NOMO-1 (cell line): ENCODE data around the gene CCDC85B.

ENCODE experiments used
- DNase-seq, 2 experiments: peaks; one replicate each; lab custom pipeline; 2025; ENCODE audit not compliant: unreplicated experiment in 2 of 2; lab: John Stamatoyannopoulos, UW

Gene CCDC85B

DNA sequence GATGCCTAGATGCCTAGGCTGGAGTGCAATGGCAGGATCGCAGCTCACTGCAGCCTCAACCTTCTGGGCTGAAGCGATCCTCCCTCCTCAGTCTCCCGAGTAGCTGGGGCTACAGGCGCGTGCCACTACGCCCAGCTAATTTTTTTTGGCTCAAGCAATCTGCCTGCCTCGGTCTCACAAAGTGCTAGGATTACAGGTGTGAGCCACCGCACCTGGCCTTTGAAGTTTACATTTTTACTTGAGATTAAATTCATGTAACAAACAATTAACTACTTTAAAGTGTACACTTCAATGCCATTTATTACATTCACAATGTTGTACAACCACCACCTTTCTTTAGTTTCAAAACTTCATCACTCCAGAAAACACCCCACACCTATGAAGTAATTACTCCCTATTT is 13.2 kb downstream of the CCDC85B start:
- no peak for DNase-seq

DNA sequence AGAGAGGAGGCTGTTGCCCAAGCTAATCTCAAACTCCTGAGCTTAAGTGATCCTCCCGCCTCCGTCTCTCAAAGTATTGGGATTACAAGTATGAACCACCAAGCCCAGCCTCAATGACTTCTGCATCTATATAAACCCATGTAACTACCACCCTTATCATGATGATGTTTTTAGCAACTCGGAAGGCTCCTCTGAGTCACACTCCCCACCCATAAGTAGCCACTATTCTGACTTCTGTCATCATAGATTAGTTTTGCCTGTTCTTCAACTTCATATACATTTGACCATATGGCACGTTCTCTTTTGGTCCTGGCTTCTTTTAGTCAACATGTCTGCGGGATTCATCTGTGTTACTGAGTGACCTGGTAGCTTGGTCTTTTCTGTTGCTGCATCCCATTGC is 16.1 kb downstream of the CCDC85B start:
- DNase-seq: no peak

DNA sequence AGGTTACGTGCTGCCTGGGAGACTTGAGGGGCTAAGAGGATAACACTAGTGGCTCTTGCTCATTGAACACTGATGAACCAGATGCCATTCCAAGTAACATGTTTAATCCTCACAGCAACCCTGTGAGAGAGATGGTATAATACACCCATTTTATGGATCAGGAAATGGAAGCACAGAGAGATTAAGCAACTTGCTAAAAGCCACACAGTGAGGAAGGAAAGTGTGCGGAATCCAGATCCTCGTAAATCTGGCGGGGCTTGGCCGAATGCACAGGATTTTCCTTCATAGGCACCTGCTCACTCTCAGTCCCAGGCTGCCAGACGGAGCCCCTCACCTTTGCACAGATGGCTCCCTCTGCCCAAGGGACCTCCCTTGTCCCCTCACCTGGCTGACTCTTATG is 17.4 kb downstream of the CCDC85B start:
- DNase-seq: no peak

DNA sequence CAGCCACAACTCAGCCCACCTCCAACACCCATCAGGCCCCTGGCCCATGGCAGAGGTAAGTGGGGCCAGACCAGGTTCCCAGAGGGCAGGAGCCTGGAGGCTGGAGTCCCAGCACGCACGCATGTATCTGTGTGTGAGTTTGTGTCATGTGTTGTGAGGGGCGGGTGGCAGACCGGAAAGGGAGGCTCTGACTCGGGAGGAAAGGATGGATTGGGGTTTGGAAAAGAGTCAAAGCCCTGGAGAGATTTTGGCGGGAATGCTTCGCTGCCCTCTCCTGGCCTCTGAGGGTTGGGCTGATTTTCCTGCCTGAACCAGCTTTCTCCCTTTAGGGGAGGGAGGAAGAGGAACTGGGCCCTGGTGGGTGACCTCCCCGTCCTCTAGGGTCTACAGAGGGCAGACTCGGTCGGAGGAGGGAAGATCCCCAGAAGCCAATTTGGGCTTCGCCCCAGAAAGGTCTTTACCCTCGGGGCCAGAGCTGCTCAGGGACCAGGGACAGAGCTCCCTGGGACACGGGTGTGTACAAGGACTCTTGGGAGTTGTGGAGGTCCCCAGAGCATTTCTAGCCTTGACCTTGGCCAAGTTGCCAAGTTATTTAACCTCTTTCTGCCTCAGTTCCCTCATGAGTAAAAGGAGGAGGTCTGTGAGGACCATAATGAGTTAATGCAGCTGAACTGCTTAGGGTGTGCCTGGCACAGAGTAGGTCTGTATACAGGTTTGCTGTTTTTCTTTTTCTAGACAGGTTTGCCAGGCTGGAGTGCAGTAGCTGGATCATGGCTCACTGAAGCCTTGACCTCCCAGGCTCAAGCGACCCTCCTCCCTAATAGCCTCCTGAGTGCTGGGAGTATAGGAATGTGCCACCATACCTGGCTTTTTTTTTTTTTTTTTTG is 21.5 kb downstream of the CCDC85B start:
- DNase-seq: no peak

DNA sequence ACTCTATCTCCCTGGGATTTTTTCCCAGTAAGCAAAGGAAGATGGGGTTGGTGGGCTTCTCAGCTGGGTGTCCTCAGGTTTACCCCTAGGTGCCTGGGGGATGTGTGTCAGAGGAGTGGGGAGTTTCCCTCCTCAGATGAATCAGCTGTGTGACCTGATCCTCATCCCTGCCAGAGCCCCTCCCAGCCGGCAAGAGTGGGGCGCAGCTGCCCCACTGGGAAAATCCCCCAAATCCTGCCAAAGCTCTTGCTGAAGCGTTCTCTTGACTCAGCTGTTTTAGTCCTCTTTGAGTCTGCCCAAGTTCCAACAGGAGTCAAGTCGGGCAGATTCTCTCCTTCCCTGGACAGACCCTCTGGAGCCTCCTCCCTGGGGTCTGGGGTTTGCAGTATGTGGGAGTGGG is 22.4 kb downstream of the CCDC85B start:
- no peak for DNase-seq

DNA sequence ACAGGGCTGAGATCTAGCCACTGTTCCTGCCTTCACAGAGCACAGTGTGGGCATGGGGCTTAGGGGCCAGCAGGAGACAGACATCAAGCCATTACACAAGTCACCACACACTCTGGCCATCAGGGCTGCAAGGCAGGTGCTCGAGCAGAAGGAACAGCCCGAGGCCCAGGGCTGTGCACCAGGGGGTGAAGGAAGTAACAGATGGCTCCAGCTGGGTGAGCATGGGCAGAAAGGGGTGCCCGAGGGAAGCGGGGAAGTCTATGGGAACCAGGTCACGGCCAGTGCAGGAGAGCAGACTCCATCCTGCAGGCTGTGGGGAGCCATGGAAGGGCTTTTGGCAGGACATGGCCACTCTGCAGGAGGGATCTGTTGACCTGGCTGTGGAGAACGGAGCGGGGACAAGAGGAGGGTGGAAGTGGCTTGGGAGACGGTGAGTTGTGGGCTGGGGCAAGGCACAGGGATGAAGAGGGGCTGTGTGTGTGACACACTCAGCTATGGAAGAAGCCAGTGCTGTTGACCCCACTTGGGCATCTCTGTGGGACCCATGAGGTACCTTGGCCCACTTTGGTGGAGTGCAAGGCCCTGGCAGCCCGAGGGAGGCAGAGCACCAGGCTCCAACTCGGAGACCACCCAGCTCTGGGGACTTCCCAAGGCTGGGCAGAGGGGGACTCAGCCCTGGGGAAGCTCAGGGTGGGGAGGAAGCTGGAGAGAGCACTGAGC is 24.8 kb downstream of the CCDC85B start:
- no peak for DNase-seq

DNA sequence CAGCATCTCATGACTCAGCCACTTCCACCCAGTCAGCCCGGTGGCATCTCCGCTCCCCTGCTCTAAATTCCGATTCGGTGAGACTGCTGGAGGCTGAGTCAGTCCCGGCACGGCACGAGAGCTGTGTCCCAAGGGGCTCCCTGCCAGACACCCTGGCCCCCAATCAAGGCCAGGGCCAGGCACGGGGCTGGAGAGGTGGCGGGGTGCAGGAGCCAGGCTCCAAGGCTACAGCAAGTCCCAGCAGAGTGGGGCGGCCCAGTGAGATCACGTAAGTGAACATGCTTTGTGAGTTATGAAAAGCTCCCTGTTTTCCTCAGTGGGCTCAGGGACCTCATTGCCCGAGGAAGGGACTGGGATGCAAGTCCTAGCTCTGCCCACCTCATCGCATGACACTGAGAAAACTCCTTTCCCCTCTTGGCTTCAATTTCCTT is 25.4 kb downstream of the CCDC85B start:
- no peak for DNase-seq

DNA sequence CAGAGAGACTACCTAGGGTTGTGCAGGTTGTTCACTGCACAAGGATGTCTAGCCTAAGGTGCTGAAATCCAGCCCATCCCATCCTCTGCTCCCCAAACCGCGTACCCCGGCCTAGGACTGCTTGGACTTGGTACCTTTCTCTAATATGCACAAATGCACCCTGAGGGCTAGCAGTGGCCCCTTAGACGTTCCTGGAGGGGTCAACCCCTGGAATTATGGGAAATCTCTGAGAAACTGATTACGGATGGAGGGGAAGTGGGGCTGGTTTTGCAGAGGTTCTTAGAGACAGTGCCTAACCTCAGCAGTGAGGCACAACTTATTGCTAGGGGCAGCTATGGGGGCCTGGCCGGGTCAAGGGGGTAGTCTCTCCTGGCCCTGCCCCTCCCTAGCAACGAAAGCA is 25.9 kb downstream of the CCDC85B start:
- no peak for DNase-seq

DNA sequence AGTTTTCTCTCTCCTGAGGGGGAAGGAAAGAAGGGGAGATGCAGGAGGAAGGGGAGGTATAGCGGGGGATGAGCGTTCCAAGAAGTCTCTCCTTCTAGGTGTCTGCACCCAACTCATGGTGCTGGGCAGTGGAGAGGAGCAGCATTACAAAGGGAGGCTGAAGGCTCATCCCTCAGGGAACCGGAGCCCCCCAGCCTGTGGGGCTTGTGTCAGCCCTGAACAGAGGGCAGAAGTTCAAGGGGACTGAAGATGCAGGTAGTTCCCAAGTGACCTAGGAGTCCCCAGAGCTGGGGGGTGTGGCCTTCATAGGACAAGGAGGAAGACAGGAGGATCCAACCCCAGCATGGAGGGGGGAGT is 26.6 kb downstream of the CCDC85B start:
- DNase-seq: no peak

DNA sequence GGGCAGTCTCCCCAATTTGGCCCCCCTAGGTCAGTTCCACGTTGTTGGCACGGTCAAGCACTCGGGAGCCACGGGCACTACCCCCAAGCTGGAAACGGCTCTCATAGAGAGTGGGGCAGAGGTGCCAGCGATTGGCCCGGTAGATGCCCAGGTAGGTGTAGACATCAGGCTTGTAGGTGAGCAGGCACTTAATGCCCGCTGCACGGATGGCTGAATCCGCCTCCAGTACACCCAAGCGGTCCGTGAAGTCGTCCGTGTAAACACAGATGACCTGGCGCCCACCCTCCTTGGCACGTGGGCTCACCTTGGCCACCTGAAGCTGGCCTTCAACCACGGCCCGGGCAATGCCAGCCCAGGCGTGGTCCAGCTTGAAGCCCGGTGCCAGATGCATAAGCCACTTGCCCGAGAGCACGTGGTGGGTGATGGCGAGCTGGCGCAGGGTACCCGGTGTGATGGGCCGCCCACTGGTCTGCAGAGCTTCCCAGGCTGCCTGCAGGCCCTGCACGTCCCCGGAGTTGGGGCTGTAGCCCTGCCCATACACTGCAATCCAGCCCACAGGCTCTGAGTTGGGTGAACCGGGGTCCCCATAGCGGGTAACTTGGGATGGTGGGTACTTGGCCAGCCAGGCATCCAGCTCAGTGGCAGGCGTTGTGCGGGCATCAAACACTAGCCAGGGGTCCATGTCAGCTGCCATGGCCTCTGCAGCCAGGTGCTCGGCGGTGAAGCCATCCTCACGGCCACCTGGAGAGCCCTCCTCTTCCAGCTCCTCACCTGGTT is 27.1 kb downstream of the CCDC85B start:
- no peak for DNase-seq

DNA sequence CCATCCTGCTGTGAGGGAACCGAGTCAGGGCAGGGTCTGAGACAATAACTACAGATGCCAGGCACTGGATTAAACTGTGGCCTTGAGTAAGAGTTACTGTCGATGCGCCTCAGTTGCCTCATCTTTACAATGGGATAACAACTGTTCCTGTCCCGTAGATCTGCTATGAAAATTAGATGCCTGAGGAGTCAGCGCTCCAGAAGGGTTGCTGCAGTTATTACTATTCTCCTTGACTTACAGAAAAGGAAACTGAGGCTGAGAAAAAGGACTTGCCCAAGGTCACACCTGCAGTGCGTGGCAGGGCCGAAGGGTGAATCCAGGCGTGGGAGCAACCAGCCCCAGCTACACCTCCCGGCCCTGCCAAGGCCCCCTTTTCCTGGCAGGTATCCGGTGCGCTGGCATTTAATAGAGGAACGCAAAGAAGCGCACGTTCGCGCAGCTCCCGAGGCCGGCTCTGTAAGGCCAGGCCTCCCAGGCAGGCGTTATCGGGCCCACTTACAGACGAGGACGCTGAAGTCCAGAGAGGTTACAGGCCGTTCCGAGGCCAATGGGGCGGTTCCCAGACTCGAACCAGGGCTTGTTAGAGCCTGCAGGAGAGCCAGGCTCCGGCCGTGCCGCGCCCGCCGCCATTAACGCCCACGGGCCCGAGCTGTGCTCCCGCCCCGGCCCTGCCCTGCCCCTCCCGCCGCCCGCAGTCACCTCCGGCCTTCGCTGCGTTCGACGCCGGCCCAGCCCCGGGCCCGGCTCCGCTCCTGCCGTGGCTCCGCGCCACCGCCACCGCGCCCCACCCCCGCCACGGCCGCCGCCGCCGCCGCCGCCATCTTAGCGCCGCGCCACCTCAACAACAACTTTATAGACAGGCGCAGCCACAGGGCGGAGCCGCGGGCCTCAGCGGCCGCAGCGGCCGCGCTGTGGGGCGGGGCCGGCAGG is 28.0 kb downstream of the CCDC85B start, which contains the start of gene C11orf68:
Gene C11orf68 (minus strand): TSS at position 852 of the 930 bp plus-strand sequence. CDS start 31 bp downstream, at position 821.
- no peak for DNase-seq

DNA sequence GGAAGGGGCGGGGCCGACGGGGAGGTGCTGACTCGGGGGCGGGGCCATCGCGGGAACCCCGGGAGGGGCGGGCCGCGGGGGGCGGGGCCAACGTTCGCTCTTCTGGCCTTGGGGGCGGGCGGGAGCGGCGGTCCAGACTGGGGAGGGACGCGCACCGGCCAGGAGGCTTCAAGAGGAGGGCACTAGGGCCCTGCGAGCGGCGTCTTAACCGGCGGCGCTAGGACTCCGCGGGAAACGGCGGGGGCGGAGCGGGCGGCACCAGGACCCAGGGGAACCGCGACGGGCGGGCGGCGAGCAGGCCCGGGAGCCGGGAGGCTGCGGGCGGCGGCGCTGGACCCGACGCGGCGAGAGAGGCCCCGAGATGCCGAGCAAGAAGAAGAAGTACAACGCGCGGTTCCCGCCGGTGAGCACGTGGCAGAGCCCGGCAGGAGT is 28.7 kb downstream of the CCDC85B start, which contains the start of gene DRAP1:
Gene DRAP1 (plus strand): TSS at position 286 of the 432 bp plus-strand sequence. CDS start 76 bp downstream, at position 362.
- DNase-seq: peak; percentile 95 to 99

DNA sequence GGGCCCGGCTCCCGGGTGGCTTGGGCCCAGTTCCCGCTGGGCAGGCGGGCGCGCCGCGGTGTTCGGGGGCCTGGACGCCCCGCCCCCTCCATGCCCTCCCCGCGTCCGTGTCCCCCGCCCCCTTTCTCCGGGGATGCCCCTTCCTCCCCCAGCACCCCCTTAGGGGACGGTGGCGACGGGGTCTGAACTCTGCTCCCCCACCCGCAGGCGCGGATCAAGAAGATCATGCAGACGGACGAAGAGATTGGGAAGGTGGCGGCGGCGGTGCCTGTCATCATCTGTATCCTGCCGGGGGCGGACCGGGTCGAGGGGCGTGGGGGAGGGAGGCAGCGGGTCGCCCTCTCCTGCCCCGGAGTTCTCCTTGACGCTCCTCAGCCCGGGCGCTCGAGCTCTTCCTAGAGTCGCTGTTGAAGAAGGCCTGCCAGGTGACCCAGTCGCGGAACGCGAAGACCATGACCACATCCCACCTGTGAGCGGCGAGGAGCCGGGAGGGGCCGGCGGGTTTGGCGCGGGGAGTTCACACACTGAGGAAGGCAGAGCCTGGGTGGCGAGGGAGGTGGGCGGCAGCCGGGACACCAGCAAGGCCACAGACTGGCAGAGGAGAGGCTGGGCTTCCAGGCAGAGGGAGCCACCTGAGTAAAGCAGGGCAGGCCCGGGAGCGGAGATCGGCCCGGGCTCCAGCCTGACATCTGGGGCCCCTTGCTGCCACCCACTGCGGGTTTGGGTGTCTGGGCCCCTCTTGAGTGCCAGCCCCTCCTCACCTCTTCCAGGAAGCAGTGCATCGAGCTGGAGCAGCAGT is 29.3 kb downstream of the CCDC85B start:
- DNase-seq: peak in 1 of 2 experiments; percentile 46

DNA sequence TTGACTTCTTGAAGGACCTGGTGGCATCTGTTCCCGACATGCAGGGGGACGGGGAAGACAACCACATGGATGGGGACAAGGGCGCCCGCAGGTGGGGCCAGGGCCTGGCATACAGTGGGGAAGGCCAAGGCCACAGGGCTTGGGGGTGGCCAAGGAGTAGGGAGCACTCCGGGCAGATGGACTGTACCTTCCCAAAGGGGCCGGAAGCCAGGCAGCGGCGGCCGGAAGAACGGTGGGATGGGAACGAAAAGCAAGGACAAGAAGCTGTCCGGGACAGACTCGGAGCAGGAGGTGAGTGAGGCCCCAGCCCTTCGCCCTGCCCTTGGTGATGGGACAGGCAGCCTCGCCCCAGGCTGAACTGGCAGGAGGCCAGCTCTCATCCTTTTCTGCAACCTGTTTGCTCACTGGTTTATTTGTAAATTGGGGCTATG is 29.9 kb downstream of the CCDC85B start:
- no peak for DNase-seq

DNA sequence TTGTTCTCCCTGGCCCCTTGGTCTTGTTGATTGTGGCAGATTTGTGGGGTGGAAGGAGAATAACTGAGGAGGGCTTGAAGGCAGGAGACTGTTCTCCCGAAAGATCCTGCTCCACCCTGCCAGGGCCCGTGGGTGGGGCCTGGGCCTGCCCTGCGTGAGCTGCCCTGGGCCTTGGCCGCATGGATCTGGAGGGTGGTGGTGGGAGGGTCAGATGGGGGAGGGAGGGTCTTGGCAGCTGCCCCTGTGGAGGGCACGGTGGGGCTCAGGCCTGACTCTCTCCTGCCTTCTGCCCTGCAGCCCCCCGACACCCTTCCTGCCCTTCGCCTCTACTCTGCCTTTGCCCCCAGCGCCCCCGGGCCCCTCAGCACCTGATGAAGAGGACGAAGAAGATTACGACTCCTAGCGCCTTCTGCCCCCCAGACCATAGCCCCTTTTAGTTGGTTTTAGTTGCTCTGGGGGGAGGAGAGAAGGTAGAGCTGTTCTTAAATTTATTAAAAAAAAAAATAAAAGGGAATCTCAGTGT is 30.6 kb downstream of the CCDC85B start:
- DNase-seq: no peak

DNA sequence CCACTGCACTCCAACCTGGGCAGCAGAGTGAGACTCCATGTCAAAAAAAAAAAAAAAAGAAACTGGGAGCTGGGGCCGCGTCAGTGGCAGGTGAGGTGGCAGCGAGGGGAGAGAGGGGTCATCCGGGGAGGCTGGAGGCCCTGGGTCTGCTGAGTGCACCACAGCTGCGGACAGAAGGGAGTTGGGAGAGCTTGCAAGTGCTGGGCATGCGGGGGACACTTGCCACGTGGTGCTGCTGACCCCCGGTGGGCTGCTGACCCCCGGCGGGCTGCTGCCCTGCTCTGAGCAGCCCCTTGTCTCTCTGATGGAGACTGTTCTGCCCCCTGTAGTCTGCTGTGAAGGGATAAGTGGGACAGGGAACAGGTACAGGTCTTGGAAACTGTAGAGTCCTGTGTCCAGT is 31.4 kb downstream of the CCDC85B start:
- DNase-seq: no peak

DNA sequence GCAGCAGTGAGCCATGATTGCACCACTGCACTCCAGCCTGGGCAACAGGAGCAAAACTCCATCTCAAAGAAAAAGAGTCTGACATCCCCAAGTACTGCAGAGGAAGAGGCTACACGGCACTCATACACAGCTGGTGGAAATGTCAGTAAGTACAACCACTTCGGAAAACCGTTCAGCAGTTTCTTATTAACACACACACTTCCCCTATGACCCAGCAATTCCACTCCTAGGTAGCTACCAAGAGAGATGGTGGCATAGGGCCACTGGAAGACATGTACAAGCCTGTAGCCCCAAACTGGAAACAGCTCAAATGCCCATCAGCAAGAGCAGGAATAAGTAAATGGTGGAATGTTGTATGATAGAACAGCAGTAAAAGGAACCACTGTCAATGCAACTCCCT is 32.1 kb downstream of the CCDC85B start:
- no peak for DNase-seq

DNA sequence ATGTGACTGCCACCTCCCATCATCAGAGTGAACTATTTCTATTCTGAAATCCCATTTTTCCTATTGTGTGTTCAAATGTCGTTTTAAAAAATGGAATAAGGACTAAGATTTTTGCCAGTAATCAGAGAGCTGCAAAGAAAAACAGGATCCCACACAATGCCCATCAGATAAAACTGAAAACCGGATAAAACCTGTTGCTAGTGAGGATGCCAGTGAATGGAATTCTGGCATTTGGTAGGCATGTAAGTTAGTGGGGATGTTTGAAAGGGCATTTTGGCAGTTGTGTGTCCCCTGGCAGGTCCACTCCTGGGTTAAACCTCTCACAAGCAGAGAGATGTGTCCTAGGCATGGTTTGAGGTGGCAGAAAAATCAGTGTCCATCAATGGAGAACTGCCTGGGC is 34.9 kb downstream of the CCDC85B start:
- no peak for DNase-seq

DNA sequence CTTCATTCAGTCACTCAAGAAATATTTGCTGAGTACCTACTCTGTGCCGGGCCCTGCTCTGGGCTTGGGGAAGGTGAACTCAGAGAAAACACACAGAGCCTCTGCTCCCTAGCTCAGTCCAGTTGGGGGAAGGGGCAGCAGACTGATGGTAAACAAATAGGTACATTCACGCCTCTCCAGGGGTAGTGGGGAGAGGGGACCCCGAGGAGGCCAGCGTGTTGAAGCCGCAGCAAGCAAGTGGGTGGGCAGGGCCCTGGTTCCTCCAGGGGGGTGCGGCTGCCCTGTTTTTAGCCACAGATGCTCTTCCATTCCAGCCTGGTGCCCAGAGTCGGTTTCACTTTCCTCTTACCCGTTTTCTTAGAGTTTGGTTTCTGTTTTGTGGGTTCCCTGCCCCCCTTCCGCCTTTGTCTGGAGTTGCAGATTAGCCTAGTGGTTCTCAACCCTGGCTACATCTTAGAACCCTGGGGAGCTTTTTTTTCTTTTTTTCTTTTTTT is 37.5 kb downstream of the CCDC85B start:
- peak; percentile 66 to 88 for DNase-seq
